SK-N-SH treated with all-trans-retinoic acid at 6 μM for 48 hours (cell line): ENCODE results near the gene SLC34A1.

Source experiments
- ATAC-seq: fragments of 200-7000 bp; cut with Tn5 transposase; 3 replicates; pipeline ENCODE4 v1.9.1; 2020; ENCODE audit warnings: mild to moderate bottlenecking, moderate library complexity
- ARNTL ChIP-seq: fragments of 450-650 bp; formaldehyde crosslinking; IDR thresholded peaks from 2 replicates; pipeline ENCODE4 v1.5.0; 2020; ENCODE audit warnings: low read depth, mild to moderate bottlenecking, moderate library complexity, borderline replicate concordance
- BACH2 ChIP-seq: fragments of 250-450 bp; sonication (Bioruptor Pico); IDR thresholded peaks from 2 replicates; pipeline ENCODE4 v1.9.0; 2021; ENCODE audit warnings: mild to moderate bottlenecking, borderline replicate concordance
- CREB5 ChIP-seq: fragments of 250-450 bp; sonication (Bioruptor Pico); IDR thresholded peaks from 2 replicates; pipeline ENCODE4 v1.5.1; 2020; ENCODE audit warnings: low read depth, mild to moderate bottlenecking, moderate library complexity
- CSDC2 ChIP-seq: fragments of 250-450 bp; sonication (Bioruptor Pico); IDR thresholded peaks from 2 replicates; pipeline ENCODE4 v1.5.0; 2020; ENCODE audit warnings: mild to moderate bottlenecking, moderate library complexity
- ESRRG ChIP-seq: fragments of 250-450 bp; sonication (Bioruptor Pico); IDR thresholded peaks from 2 replicates; pipeline ENCODE4 v1.6.1; 2021; ENCODE audit warnings: mild to moderate bottlenecking
- GLIS3 ChIP-seq: fragments of 250-450 bp; sonication (Bioruptor Pico); IDR thresholded peaks from 2 replicates; pipeline ENCODE4 v1.5.0; 2020; ENCODE audit warnings: mild to moderate bottlenecking, moderate library complexity
- ISL1 ChIP-seq: fragments of 250-450 bp; sonication (Bioruptor Pico); IDR thresholded peaks from 2 replicates; pipeline ENCODE4 v2.1.2; 2022; ENCODE audit warnings: mild to moderate bottlenecking, moderate library complexity
- OSR1 ChIP-seq: fragments of 250-450 bp; sonication (Bioruptor Pico); IDR thresholded peaks from 2 replicates; pipeline ENCODE4 v1.8.0; 2022; ENCODE audit warnings: moderate library complexity, mild to moderate bottlenecking, inconsistent platforms
- PPARA ChIP-seq: fragments of 250-450 bp; sonication (Bioruptor Pico); IDR thresholded peaks from 2 replicates; pipeline ENCODE4 v1.5.0; 2020; ENCODE audit warnings: mild to moderate bottlenecking, borderline replicate concordance
- RARB ChIP-seq: fragments of 250-450 bp; sonication (Bioruptor Pico); IDR thresholded peaks from 2 replicates; pipeline ENCODE4 v1.8.0; 2021; ENCODE audit warnings: mild to moderate bottlenecking, moderate library complexity
- SNAI2 ChIP-seq: fragments of 250-450 bp; sonication (Bioruptor Pico); IDR thresholded peaks from 2 replicates; pipeline ENCODE4 v1.5.0; 2020; ENCODE audit warnings: mild to moderate bottlenecking, moderate library complexity
- TOX ChIP-seq: fragments of 250-450 bp; sonication (Bioruptor Pico); IDR thresholded peaks from 2 replicates; pipeline ENCODE4 v1.8.0; 2021; ENCODE audit warnings: mild to moderate bottlenecking, moderate library complexity, borderline replicate concordance
- ZC3H10 ChIP-seq: fragments of 250-450 bp; sonication (Bioruptor Pico); IDR thresholded peaks from 2 replicates; pipeline ENCODE4 v1.5.1; 2021; ENCODE audit warnings: mild to moderate bottlenecking, moderate library complexity
- ZFP30 ChIP-seq: fragments of 450-650 bp; formaldehyde crosslinking; IDR thresholded peaks from 2 replicates; pipeline ENCODE4 v1.5.0; 2022; ENCODE audit warnings: mild to moderate bottlenecking, moderate library complexity
- ZNF70 ChIP-seq: fragments of 450-650 bp; formaldehyde crosslinking; IDR thresholded peaks from 2 replicates; pipeline ENCODE4 v1.5.0; 2020; ENCODE audit warnings: mild to moderate bottlenecking, moderate library complexity
- TF ChIP-seq, protein P1 (sequence below): fragments of 250-450 bp; sonication (Bioruptor Pico); IDR thresholded peaks from 2 replicates; pipeline ENCODE4 v1.5.0; 2020; ENCODE audit warnings: mild to moderate bottlenecking, moderate library complexity
- TF ChIP-seq, protein P2 (sequence below): fragments of 250-450 bp; sonication (Bioruptor Pico); IDR thresholded peaks from 2 replicates; pipeline ENCODE4 v1.5.1; 2021; ENCODE audit warnings: mild to moderate bottlenecking, moderate library complexity
- TF ChIP-seq, protein P3 (sequence below): fragments of 250-450 bp; sonication (Bioruptor Pico); IDR thresholded peaks from 2 replicates; pipeline ENCODE4 v1.8.0; 2020; ENCODE audit warnings: mild to moderate bottlenecking, moderate library complexity, borderline replicate concordance

Gene SLC34A1

GRCh38 chr5:177349762-177350161, 34.5 kb upstream of the SLC34A1 start:
- TF ChIP-seq ESRRG (CRISPR knock-in tag) (no peak), CSDC2 (no peak), SNAI2 (CRISPR knock-in tag) (no peak)
- ATAC-seq, result no peak

DNA sequence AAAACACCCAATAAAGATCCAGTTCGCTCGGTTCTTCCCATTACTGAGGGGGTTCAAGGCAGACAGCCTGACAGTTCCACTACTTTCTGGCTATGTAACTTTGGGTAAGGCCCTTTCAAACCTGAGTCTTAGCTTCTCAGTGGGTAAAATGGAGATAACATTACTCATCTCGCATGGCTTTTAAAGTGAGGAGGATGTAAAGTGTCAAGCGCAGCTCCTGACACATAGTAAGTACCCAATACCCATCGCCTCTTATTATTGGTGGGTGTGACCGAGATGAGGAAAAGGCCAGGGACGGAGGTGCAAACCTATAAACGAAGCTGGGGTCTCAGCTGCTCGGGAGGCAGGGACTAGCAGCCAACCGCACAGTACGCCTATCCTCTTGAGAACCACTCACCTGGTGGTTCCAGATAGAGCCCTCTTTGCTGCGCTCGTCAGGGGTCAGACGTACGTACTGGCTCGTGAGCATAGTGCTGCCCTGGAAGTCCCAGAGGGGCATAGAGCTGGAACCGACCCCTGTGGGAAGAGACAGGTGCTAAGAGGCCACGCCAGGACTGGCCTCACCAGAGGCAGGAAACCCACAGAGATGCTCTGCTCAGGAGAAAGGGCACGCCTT, 33.4 kb upstream of the SLC34A1 start:
- TF ChIP-seq, protein P1, sequence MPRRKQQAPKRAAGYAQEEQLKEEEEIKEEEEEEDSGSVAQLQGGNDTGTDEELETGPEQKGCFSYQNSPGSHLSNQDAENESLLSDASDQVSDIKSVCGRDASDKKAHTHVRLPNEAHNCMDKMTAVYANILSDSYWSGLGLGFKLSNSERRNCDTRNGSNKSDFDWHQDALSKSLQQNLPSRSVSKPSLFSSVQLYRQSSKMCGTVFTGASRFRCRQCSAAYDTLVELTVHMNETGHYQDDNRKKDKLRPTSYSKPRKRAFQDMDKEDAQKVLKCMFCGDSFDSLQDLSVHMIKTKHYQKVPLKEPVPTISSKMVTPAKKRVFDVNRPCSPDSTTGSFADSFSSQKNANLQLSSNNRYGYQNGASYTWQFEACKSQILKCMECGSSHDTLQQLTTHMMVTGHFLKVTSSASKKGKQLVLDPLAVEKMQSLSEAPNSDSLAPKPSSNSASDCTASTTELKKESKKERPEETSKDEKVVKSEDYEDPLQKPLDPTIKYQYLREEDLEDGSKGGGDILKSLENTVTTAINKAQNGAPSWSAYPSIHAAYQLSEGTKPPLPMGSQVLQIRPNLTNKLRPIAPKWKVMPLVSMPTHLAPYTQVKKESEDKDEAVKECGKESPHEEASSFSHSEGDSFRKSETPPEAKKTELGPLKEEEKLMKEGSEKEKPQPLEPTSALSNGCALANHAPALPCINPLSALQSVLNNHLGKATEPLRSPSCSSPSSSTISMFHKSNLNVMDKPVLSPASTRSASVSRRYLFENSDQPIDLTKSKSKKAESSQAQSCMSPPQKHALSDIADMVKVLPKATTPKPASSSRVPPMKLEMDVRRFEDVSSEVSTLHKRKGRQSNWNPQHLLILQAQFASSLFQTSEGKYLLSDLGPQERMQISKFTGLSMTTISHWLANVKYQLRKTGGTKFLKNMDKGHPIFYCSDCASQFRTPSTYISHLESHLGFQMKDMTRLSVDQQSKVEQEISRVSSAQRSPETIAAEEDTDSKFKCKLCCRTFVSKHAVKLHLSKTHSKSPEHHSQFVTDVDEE, result no peak
- no peak for TF ChIP-seq ZNF70
- no peak for TF ChIP-seq SNAI2 (CRISPR knock-in tag)
- TF ChIP-seq, protein P2, sequence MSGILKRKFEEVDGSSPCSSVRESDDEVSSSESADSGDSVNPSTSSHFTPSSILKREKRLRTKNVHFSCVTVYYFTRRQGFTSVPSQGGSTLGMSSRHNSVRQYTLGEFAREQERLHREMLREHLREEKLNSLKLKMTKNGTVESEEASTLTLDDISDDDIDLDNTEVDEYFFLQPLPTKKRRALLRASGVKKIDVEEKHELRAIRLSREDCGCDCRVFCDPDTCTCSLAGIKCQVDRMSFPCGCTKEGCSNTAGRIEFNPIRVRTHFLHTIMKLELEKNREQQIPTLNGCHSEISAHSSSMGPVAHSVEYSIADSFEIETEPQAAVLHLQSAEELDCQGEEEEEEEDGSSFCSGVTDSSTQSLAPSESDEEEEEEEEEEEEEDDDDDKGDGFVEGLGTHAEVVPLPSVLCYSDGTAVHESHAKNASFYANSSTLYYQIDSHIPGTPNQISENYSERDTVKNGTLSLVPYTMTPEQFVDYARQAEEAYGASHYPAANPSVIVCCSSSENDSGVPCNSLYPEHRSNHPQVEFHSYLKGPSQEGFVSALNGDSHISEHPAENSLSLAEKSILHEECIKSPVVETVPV (CRISPR knock-in tag), result no peak
- no peak for TF ChIP-seq ZFP30 (CRISPR knock-in tag)
- no peak for TF ChIP-seq ESRRG (CRISPR knock-in tag)
- no peak for TF ChIP-seq TOX (CRISPR knock-in tag)
- no peak for TF ChIP-seq ARNTL (CRISPR knock-in tag)
- TF ChIP-seq PPARA (CRISPR knock-in tag), result no peak
- TF ChIP-seq, all 23 proteins: peak for 0
- ATAC-seq, result no peak; the same call in 2 of the 3 replicates

DNA sequence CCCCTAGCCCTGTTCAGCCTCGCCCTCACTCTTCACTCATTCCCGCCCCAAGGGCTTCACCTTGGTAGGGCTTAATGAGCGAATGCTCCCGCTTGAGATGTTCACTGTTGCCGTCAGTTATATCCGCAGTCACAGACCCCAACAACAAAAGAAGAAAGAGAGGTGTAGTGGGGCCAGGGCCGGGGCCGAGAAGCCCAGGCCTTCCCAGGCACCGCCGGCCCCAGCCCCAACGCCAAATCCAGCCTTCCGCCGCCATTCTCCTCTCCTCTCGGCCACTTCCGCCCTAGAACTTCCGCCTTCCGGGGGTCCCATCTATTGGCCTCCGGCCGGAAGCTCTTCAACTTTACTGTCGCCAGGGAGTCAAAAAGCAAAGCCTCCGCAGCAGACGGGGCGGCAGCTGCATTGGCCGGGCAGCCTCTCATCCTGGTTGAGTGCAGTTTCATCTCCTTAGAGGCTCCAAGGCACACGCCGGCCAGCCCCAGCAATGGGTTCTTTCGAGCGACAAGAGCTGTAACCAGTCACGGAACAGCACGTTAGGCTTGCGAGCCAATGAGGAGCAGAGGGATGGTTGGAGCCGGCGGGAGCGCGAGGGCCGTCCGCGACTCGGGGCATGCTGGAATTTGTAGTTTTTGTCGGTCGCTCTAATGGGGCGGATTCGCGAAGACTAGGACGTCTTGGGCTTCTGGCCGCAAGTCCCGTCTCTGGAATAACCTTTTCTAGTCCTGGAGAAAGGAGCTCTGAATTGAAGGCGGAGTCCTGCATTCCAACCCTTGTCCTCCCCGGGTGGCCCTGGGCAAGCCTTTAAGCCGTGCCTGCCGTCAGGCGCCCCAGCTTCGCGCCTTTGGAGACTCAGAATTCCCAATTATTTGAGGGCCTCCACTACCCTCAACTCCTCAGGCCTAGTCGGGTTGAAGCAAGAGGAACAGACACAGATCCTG, 32.6 kb upstream of the SLC34A1 start, which contains the start of gene LMAN2:
TSS of gene LMAN2 (minus strand) at position 277 of the 938 bp plus-strand sequence. CDS start at position 256, 21 bp downstream.
- TF ChIP-seq, protein P2 (CRISPR knock-in tag), result no peak
- TF ChIP-seq, protein P3, sequence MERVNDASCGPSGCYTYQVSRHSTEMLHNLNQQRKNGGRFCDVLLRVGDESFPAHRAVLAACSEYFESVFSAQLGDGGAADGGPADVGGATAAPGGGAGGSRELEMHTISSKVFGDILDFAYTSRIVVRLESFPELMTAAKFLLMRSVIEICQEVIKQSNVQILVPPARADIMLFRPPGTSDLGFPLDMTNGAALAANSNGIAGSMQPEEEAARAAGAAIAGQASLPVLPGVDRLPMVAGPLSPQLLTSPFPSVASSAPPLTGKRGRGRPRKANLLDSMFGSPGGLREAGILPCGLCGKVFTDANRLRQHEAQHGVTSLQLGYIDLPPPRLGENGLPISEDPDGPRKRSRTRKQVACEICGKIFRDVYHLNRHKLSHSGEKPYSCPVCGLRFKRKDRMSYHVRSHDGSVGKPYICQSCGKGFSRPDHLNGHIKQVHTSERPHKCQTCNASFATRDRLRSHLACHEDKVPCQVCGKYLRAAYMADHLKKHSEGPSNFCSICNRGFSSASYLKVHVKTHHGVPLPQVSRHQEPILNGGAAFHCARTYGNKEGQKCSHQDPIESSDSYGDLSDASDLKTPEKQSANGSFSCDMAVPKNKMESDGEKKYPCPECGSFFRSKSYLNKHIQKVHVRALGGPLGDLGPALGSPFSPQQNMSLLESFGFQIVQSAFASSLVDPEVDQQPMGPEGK (CRISPR knock-in tag), result no peak
- TF ChIP-seq RARB (CRISPR knock-in tag) (no peak), SNAI2 (CRISPR knock-in tag) (no peak), GLIS3 (CRISPR knock-in tag) (no peak), OSR1 (CRISPR knock-in tag) (no peak), ZFP30 (CRISPR knock-in tag) (no peak), BACH2 (no peak), ZNF70 (no peak), CREB5 (CRISPR knock-in tag) (no peak), ZC3H10 (CRISPR knock-in tag) (no peak), ISL1 (CRISPR knock-in tag) (no peak), TOX (CRISPR knock-in tag) (no peak), CSDC2 (no peak)
- TF ChIP-seq, protein P1, result no peak
- TF ChIP-seq, all 23 proteins: peak for 0
- peak; percentile 100 for ATAC-seq
